GM12878 (cell line): Measurements from ENCODE around the gene NIBAN1. TPM values are rescaled to one million over a fixed set of nuclear protein-coding genes. Genes with fewer than 3 reads are reported as not detected.

Experiments
- ATAC-seq: fragments of 200-7000 bp; cut with Tn5 transposase; 3 replicates; pipeline ENCODE4 v1.9.1; 2020; ENCODE audit warnings: mild to moderate bottlenecking, moderate library complexity
- BruUV-seq: library from RNA; stranded (reverse); fragments of 400-500 nt; replicated peaks from 2 replicates; lab custom pipeline; 2021; lab: Mats Ljungman, UMichigan
- CTCF ChIA-PET: fragments of 300-600 bp; sonication (Branson Sonifier 250); formaldehyde crosslinking; extraction: SDS; loops from one replicate; lab custom pipeline; 2021; ENCODE audit warnings: inconsistent platforms; lab: Yijun Ruan, JAX
- POLR2A ChIA-PET: fragments of 350-600 bp; formaldehyde crosslinking; extraction: SDS; loops from one replicate; lab custom pipeline; 2021; ENCODE audit warnings: inconsistent platforms; lab: Charles Lee
- RAD21 ChIA-PET: fragments of 300-600 bp; sonication (Branson Sonifier 250); formaldehyde crosslinking; loops from one replicate; lab custom pipeline; 2023; ENCODE audit warnings: antibody characterized with exemption; ENCODE audit not compliant: unreplicated experiment; lab: Charles Lee
- SMC1A ChIA-PET: fragments of 300-600 bp; sonication (Branson Sonifier 250); formaldehyde crosslinking; loops from one replicate; lab custom pipeline; 2023; ENCODE audit not compliant: unreplicated experiment, uncharacterized antibody; lab: Charles Lee
- DNase-seq: peaks from one replicate; pipeline ENCODE4 v3.0.0-alpha.2; 2011; ENCODE audit warnings: low read depth, low spot score
- FAIRE-seq: peaks from 3 replicates; lab custom pipeline; 2011; peaks lifted over from hg19 to GRCh38; lab: Jason Lieb, UNC
- H2AFZ ChIP-seq: 2 replicates; pipeline ENCODE4 v1.6.0; 2011; ENCODE audit warnings: low read depth, low read length, control low read depth; ENCODE audit not compliant: control insufficient read depth
- H3K27ac ChIP-seq: 2 replicates; pipeline ENCODE4 v1.5.1; 2011; ENCODE audit warnings: control low read depth; ENCODE audit not compliant: control insufficient read depth, insufficient read depth
- H3K27me3 ChIP-seq, 2 experiments: replicated peaks in 1 of 2; 2 replicates each; pipeline versions ENCODE4 v1.6.0 to v1.6.1; 2011; ENCODE audit warnings: low read length in 1 of 2; ENCODE audit not compliant: control insufficient read depth in 2 of 2, insufficient read depth in 2 of 2
- H3K36me3 ChIP-seq, 2 experiments: 2 replicates each; pipeline ENCODE4 v1.5.1; 2011; ENCODE audit warnings: low read length in 1 of 2; ENCODE audit not compliant: control insufficient read depth in 2 of 2, insufficient read depth in 2 of 2
- H3K4me1 ChIP-seq: 2 replicates; pipeline ENCODE4 v1.6.1; 2011; ENCODE audit warnings: mild to moderate bottlenecking, low read length, moderate library complexity, mixed read lengths; ENCODE audit not compliant: control insufficient read depth, insufficient read depth
- H3K4me2 ChIP-seq: 2 replicates; pipeline ENCODE4 v1.6.0; 2011; ENCODE audit warnings: control low read depth; ENCODE audit not compliant: control insufficient read depth, insufficient read depth
- H3K4me3 ChIP-seq: fragments of 200-600 bp; sonication (generic); 2 replicates; pipeline ENCODE4 v1.5.1; 2016
- H3K79me2 ChIP-seq: 2 replicates; pipeline ENCODE4 v1.6.0; 2011; ENCODE audit warnings: low read length; ENCODE audit not compliant: control insufficient read depth, insufficient read depth
- H3K9ac ChIP-seq: 2 replicates; pipeline ENCODE4 v1.8.0; 2011; ENCODE audit warnings: low read length, control low read depth, mixed read lengths; ENCODE audit not compliant: control insufficient read depth, insufficient read depth
- H3K9me3 ChIP-seq: replicated peaks from 3 replicates; pipeline ENCODE4 v1.5.1; 2011; ENCODE audit warnings: mild to moderate bottlenecking, low read length; ENCODE audit not compliant: control insufficient read depth, insufficient read depth
- H4K20me1 ChIP-seq: 2 replicates; pipeline ENCODE4 v1.6.0; 2011; ENCODE audit not compliant: control insufficient read depth, insufficient read depth
- ATF7 ChIP-seq: fragments of 450-650 bp; IDR thresholded peaks from 2 replicates; pipeline ENCODE4 v1.6.1; 2016; ENCODE audit warnings: low read depth, mild to moderate bottlenecking
- EED ChIP-seq: sonication (generic); IDR thresholded peaks from 2 replicates; pipeline ENCODE4 v1.6.1; 2016; ENCODE audit warnings: antibody characterized with exemption, low read depth
- FOXM1 ChIP-seq: IDR thresholded peaks from 2 replicates; pipeline ENCODE4 v1.6.1; 2012; ENCODE audit warnings: low read depth, mild to moderate bottlenecking, inconsistent platforms, low read length, moderate library complexity
- GABPA ChIP-seq: IDR thresholded peaks from 2 replicates; pipeline ENCODE4 v1.6.1; 2014; ENCODE audit warnings: antibody characterized with exemption, low read depth, mild to moderate bottlenecking, inconsistent platforms
- HDAC2 ChIP-seq: fragments of 200-600 bp; sonication (generic); IDR thresholded peaks from 2 replicates; pipeline ENCODE4 v1.6.1; 2017
- NR2F1 ChIP-seq: fragments of 450-650 bp; conservative IDR thresholded peaks from 2 replicates; pipeline ENCODE4 v1.6.1; 2017; ENCODE audit warnings: mild to moderate bottlenecking
- SIN3A ChIP-seq: IDR thresholded peaks from 2 replicates; pipeline ENCODE4 v1.6.1; 2012; ENCODE audit warnings: low read depth, low read length, improper control_type of control experiment
- SMC3 ChIP-seq: IDR thresholded peaks from 2 replicates; pipeline ENCODE4 v1.6.1; 2011; ENCODE audit warnings: low read length, improper control_type of control experiment, borderline replicate concordance
- YBX1 ChIP-seq: fragments of 450-650 bp; IDR thresholded peaks from 2 replicates; pipeline ENCODE4 v1.6.1; 2016; ENCODE audit warnings: antibody characterized with exemption
- in situ Hi-C: fragments of 300-500 bp; cut with MboI; formaldehyde crosslinking; loops from 9 replicates; pipeline ENCODE4 v1.14.3; 2018; ENCODE audit warnings: mixed read lengths
- intact Hi-C: fragments of 100-400 bp; cut with micrococcal nuclease; formaldehyde crosslinking; loops from one replicate; pipeline ENCODE4 v1.14.2; 2022; ENCODE audit not compliant: unreplicated experiment
- polyA plus RNA-seq, 11 experiments: library from polyadenylated mRNA; depleted of rRNA in 4 of 11; unstranded in 6 of 11; stranded (reverse) in 5 of 11; fragments of >200 nt; fragmentation: Nextera tagmentation in 4 of 11; fragmentation: Illumina TruSeq in 1 of 11; extraction: Ambion mirVana in 4 of 11; extraction: Trizol in 1 of 11; gene quantifications; 1 replicate in 1 of 11; 2 replicates in 10 of 11; pipeline versions ENCODE4 v1.2.1 to v1.2.3, GENCODE V29; 2011 to 2016; ENCODE audit warnings: inconsistent platforms in 2 of 11, missing spikeins in 2 of 11, low read depth in 1 of 11
- total RNA-seq, 4 experiments: library from RNA; depleted of rRNA in 3 of 4; stranded (reverse); fragments of >200 nt in 3 of 4; fragmentation: Illumina TruSeq in 1 of 4; extraction: Trizol in 1 of 4; gene quantifications; 2 replicates each; pipeline versions ENCODE4 v1.2.1 to v1.2.3, GENCODE V29; 2013 to 2021
- TF ChIP-seq, protein P1 (sequence below): IDR thresholded peaks from 2 replicates; pipeline ENCODE4 v1.6.1; 2011; ENCODE audit warnings: borderline replicate concordance, low read depth, mild to moderate bottlenecking, moderate library complexity, low read length; ENCODE audit not compliant: insufficient read depth, poor library complexity, severe bottlenecking
- TF ChIP-seq, protein P2 (sequence below): IDR thresholded peaks from 2 replicates; pipeline ENCODE4 v1.6.1; 2012; ENCODE audit warnings: low read depth, low read length, improper control_type of control experiment

The NIBAN1 gene
- total and polyA plus RNA-seq, 10 of the 15 experiments (the other 5 are each of a cell fraction or from before 2014, with no cell fraction given), result 11.2 to 67.8 (median 44.3) TPM

DNA sequence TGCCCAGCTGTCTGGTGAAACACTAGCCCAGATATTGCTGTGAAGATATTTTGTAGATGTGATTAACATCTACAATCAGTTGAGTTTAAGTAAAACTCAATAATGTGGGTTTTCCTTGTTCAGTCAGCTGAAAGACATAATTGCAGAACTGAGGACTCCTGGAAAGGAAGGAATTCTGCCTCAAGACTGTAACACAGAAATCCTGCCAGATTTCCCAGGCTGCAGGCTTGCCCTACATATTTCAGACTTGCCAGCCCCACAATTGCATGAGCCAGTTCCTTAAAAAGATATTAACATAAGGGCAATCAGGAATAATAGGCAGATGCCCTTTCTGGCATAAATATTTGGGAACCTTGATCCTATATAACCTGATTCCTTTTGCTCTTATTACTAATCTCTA is 14.2 kb upstream of the NIBAN1 start:
- intact Hi-C loops, result loop anchor here (10.0 kb wide), 1 partner anchor 696 kb away; no protein-coding TSS in a partner anchor
- no peak overlapping the region for H3K4me2 ChIP-seq
- no peak overlapping the region for H3K4me3 ChIP-seq
- DNase-seq (no peak), ATAC-seq (no peak), FAIRE-seq (no peak)
- ChIA-PET CTCF (interaction anchor here (4.4 to 14.9 kb wide), 2 partner anchors 180 to 181 kb away, joined by 58 to 353 read pairs; no protein-coding TSS in a partner anchor), POLR2A (no interaction called here), SMC1A (interaction anchor here (1.1 to 2.6 kb wide), 5 partner anchors 16 to 186 kb away, joined by 3 to 19 read pairs (median 9); no protein-coding TSS in a partner anchor), RAD21 (interaction anchor here (2.1 to 5.2 kb wide), 2 partner anchors 181 to 183 kb away, joined by 7 to 33 read pairs; no protein-coding TSS in a partner anchor)
- no peaks in the 10 kb centered on the region for H4K20me1 ChIP-seq
- no TSS peak for BruUV-seq
- H3K36me3 ChIP-seq, result no peaks in the 10 kb centered on the region
- H3K4me1 ChIP-seq, result no peaks in the 10 kb centered on the region
- no peaks in the 10 kb centered on the region for H3K79me2 ChIP-seq
- in situ Hi-C loops, result no loop called here
- H3K27ac ChIP-seq, result no peak overlapping the region
- H3K9ac ChIP-seq, result no peak overlapping the region
- no peaks in the 10 kb centered on the region; a peak in 1 of 4 replicates for H3K27me3 ChIP-seq
- H3K9me3 ChIP-seq, result no peaks in the 10 kb centered on the region
- H2AFZ ChIP-seq, result no peak overlapping the region
- TF ChIP-seq, protein P1, sequence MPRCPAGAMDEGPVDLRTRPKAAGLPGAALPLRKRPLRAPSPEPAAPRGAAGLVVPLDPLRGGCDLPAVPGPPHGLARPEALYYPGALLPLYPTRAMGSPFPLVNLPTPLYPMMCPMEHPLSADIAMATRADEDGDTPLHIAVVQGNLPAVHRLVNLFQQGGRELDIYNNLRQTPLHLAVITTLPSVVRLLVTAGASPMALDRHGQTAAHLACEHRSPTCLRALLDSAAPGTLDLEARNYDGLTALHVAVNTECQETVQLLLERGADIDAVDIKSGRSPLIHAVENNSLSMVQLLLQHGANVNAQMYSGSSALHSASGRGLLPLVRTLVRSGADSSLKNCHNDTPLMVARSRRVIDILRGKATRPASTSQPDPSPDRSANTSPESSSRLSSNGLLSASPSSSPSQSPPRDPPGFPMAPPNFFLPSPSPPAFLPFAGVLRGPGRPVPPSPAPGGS, result no peak
- TF ChIP-seq ATF7 (no peak), HDAC2 (no peak), YBX1 (no peak), FOXM1 (no peak), SIN3A (no peak), SMC3 (no peak), NR2F1 (no peak), EED (no peak), GABPA (no peak)
- TF ChIP-seq, protein P2, sequence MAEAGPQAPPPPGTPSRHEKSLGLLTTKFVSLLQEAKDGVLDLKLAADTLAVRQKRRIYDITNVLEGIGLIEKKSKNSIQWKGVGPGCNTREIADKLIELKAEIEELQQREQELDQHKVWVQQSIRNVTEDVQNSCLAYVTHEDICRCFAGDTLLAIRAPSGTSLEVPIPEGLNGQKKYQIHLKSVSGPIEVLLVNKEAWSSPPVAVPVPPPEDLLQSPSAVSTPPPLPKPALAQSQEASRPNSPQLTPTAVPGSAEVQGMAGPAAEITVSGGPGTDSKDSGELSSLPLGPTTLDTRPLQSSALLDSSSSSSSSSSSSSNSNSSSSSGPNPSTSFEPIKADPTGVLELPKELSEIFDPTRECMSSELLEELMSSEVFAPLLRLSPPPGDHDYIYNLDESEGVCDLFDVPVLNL, result no peak
